OCI-LY7 (cell line): ENCODE results near the gene ALOX5. TPM values are rescaled to one million over a fixed set of nuclear protein-coding genes. Genes with fewer than 3 reads are reported as not detected.

Experiments used
- BruUV-seq: library from RNA; stranded (reverse); fragments of 400-500 nt; replicated peaks from 2 replicates; lab custom pipeline; 2021; lab: Mats Ljungman, UMichigan
- CTCF ChIA-PET: fragments of 300-600 bp; sonication (Branson Sonifier 250); formaldehyde crosslinking; loops from one replicate; lab custom pipeline; 2022; ENCODE audit warnings: antibody characterized with exemption; ENCODE audit not compliant: unreplicated experiment; lab: Charles Lee
- POLR2A ChIA-PET: fragments of 300-600 bp; sonication (Branson Sonifier 250); formaldehyde crosslinking; loops from one replicate; lab custom pipeline; 2022; ENCODE audit warnings: antibody characterized with exemption; lab: Charles Lee
- DNase-seq: peaks from one replicate; pipeline ENCODE4 v3.0.0-alpha.2; 2015; ENCODE audit warnings: low spot score
- H2AFZ ChIP-seq: fragments of 200-600 bp; sonication (generic), shearing (Covaris generic); 2 replicates; pipeline ENCODE4 v1.6.1; 2014; ENCODE audit warnings: mild to moderate bottlenecking, antibody characterized with exemption, low read length, moderate library complexity
- H3K27ac ChIP-seq: fragments of 200-600 bp; sonication (generic); 2 replicates; pipeline ENCODE4 v1.5.1; 2014; ENCODE audit warnings: mixed run types, low read depth, mild to moderate bottlenecking, moderate library complexity, low read length, inconsistent platforms; ENCODE audit not compliant: poor library complexity, severe bottlenecking
- H3K36me3 ChIP-seq: fragments of 200-600 bp; sonication (generic); 2 replicates; pipeline ENCODE4 v1.6.1; 2014; ENCODE audit warnings: mild to moderate bottlenecking, antibody characterized with exemption, low read length, moderate library complexity, mixed read lengths; ENCODE audit not compliant: insufficient read depth
- H3K4me1 ChIP-seq: fragments of 200-600 bp; sonication (generic); 2 replicates; pipeline ENCODE4 v1.5.1; 2014; ENCODE audit warnings: mild to moderate bottlenecking, low read length; ENCODE audit not compliant: insufficient read depth, poor library complexity, severe bottlenecking
- H3K4me2 ChIP-seq: fragments of 200-600 bp; sonication (generic); 2 replicates; pipeline ENCODE4 v1.6.1; 2014; ENCODE audit warnings: mild to moderate bottlenecking, low read length
- H3K4me3 ChIP-seq: fragments of 200-600 bp; sonication (generic); 2 replicates; pipeline ENCODE4 v1.5.1; 2014; ENCODE audit warnings: mild to moderate bottlenecking, low read depth, low read length; ENCODE audit not compliant: poor library complexity, severe bottlenecking
- H3K79me2 ChIP-seq: fragments of 200-600 bp; sonication (generic); 2 replicates; pipeline ENCODE4 v1.6.1; 2016; ENCODE audit warnings: low read depth, mild to moderate bottlenecking, low read length, moderate library complexity, mixed read lengths; ENCODE audit not compliant: insufficient read depth
- H3K9me2 ChIP-seq: fragments of 200-600 bp; sonication (generic); 2 replicates; pipeline ENCODE4 v1.6.1; 2016; ENCODE audit warnings: mild to moderate bottlenecking, low read length, mixed read lengths; ENCODE audit not compliant: insufficient read depth
- H3K9me3 ChIP-seq: fragments of 200-600 bp; sonication (generic); 2 replicates; pipeline ENCODE4 v1.6.1; 2014; ENCODE audit warnings: mild to moderate bottlenecking, mixed run types, low read length, mixed read lengths
- H4K20me1 ChIP-seq: fragments of 200-600 bp; sonication (generic); 2 replicates; pipeline ENCODE4 v1.6.1; 2014; ENCODE audit warnings: mild to moderate bottlenecking, antibody characterized with exemption, low read length, moderate library complexity, mixed read lengths; ENCODE audit not compliant: insufficient read depth
- CTCF ChIP-seq: fragments of 200-600 bp; sonication (generic); conservative IDR thresholded peaks from 2 replicates; pipeline ENCODE4 v1.5.1; 2014; ENCODE audit warnings: mild to moderate bottlenecking, antibody characterized with exemption, low read length, moderate library complexity, mixed read lengths
- EZH2phosphoT487 ChIP-seq: fragments of 200-600 bp; sonication (generic); IDR thresholded peaks from 2 replicates; pipeline ENCODE4 v1.6.1; 2018; ENCODE audit warnings: low read depth, borderline replicate concordance, mild to moderate bottlenecking, mixed run types, antibody characterized with exemption, low read length, moderate library complexity, mixed read lengths
- intact Hi-C: fragments of 100-400 bp; cut with micrococcal nuclease; formaldehyde crosslinking; loops from one replicate; pipeline ENCODE4 v1.10.0; 2022; ENCODE audit not compliant: unreplicated experiment
- total RNA-seq, 2 experiments: library from RNA; depleted of rRNA in 1 of 2; stranded (reverse); fragments of >200 nt in 1 of 2; shearing (Covaris generic) in 1 of 2; gene quantifications; 2 replicates each; pipeline ENCODE4 v1.2.3, GENCODE V29; 2014 to 2022

The ALOX5 gene
- total RNA-seq, 2 experiments from 2014 or later, result 139 to 164 TPM

DNA sequence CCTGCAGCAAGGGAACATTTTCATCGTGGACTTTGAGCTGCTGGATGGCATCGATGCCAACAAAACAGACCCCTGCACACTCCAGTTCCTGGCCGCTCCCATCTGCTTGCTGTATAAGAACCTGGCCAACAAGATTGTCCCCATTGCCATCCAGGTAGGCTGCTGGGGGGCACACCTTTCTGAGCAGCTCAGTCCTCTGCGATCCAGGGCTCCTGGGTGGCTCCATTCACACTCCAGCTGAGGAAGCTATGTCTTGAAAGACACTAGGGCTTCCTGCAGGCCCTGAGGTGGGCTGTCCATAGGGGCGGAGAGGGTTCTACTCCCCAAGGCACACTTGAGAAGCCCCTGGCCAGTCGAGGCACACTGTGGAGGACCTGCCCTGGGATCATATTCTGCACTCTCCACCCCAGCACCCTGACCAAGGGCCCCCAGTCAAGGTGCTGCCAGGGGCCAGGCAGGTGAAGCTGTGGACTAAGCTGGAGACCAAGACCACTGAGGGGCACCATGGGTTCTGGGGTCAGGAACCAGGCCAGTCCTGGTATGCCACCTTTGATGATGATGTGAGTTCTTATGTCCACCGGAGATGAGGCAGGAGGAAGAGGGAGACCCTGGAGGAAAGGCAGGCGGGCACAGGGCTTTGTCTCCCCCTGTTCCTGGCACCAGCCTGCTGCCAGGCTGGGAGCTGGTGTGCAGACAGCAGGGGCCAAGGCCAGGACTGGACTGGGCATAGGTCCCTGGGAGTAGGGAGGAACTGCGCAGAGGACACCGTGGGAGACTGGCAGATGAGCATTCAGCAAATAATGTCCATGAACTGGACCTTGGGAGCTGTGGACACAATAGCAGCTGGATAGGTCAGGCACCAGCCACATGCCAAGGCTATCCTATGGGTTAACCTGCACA is 54.8 kb downstream of the ALOX5 start:
- BruUV-seq, result no TSS peak
- no peaks in the 10 kb centered on the region for H3K9me2 ChIP-seq
- H3K4me1 ChIP-seq, result no peaks in the 10 kb centered on the region
- DNase-seq, result no peak
- H3K27ac ChIP-seq, result no peak overlapping the region
- no peak overlapping the region for H2AFZ ChIP-seq
- POLR2A ChIA-PET, result interaction anchor here (0.6 kb wide), 1 partner anchor 168 kb away, joined by 3 read pairs; no protein-coding TSS in a partner anchor
- no peaks in the 10 kb centered on the region for H3K79me2 ChIP-seq
- peaks cover 89% of the 10 kb centered on the region for H3K36me3 ChIP-seq
- TF ChIP-seq EZH2phosphoT487 (no peak), CTCF (no peak)
- no peak overlapping the region for H3K4me2 ChIP-seq
- H4K20me1 ChIP-seq, result 0 out of 2 replicates have a peak, but pooled peaks cover 8% of the 10 kb centered on the region
- CTCF ChIA-PET, result no interaction called here
- intact Hi-C loops, result no loop called here
- no peak overlapping the region for H3K4me3 ChIP-seq
- no peaks in the 10 kb centered on the region for H3K9me3 ChIP-seq

DNA sequence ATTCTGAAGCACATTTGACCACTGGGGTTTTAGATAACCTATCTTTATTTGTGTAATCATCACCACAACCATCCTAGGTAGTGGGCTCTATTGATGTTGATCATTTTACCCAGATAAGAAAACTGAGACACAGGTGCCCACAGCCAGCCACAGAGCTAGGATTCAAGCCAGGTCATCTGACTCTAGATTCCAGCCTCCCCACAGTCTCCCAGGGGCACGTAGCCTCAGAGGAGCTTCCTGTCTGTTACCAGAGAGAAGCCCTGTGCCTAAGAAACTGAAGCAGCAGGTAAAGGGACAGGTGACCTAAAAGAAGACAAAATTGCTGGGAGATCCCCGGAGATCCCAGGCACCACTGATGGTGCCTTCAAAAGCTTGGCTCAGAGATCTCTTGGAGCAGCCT is 55.8 kb downstream of the ALOX5 start:
- H3K36me3 ChIP-seq, result peaks cover 89% of the 10 kb centered on the region
- H3K9me2 ChIP-seq, result no peaks in the 10 kb centered on the region
- ChIA-PET CTCF (no interaction called here), POLR2A (interaction anchor here (2.0 kb wide), 1 partner anchor 31 kb away, joined by 8 read pairs; no protein-coding TSS in a partner anchor)
- intact Hi-C loops, result no loop called here
- H3K4me3 ChIP-seq, result no peak overlapping the region
- no TSS peak for BruUV-seq
- DNase-seq, result no peak
- no peak overlapping the region for H3K27ac ChIP-seq
- TF ChIP-seq EZH2phosphoT487 (no peak), CTCF (no peak)
- H3K79me2 ChIP-seq, result no peaks in the 10 kb centered on the region
- no peak overlapping the region for H2AFZ ChIP-seq
- no peaks in the 10 kb centered on the region for H3K4me1 ChIP-seq
- H4K20me1 ChIP-seq, result 0 out of 2 replicates have a peak, but pooled peaks cover 8% of the 10 kb centered on the region
- H3K4me2 ChIP-seq, result no peak overlapping the region
- no peaks in the 10 kb centered on the region for H3K9me3 ChIP-seq

- no peaks in the 10 kb centered on the region for H3K9me2 ChIP-seq
- no peak overlapping the region for H3K27ac ChIP-seq
- H3K9me3 ChIP-seq, result peaks cover 10% of the 10 kb centered on the region; the same call in 1 of the 2 replicates
- H3K4me1 ChIP-seq, result peaks cover 3% of the 10 kb centered on the region
- peaks cover 88% of the 10 kb centered on the region for H3K36me3 ChIP-seq
- BruUV-seq, result no TSS peak
- DNase-seq, result no peak
- 0 out of 2 replicates have a peak, but pooled peaks cover 8% of the 10 kb centered on the region for H4K20me1 ChIP-seq
- intact Hi-C loops, result no loop called here
- no peak for TF ChIP-seq EZH2phosphoT487
- no peak for TF ChIP-seq CTCF
- no peak overlapping the region for H2AFZ ChIP-seq
- ChIA-PET POLR2A (no interaction called here), CTCF (no interaction called here)
- H3K4me2 ChIP-seq, result no peak overlapping the region
- H3K4me3 ChIP-seq, result no peak overlapping the region
- H3K79me2 ChIP-seq, result no peaks in the 10 kb centered on the region
Observed at GRCh38 chr10:45432113-45432512, 58.1 kb downstream of the ALOX5 start.
